DMS79 treated with DMSO at 0.1 percent for 48 hours (cell line): ENCODE data around the gene RCAN1.
"Not testable (repeated sequence)": the region's sequence is repeated elsewhere in the genome, so short reads cannot be mapped to it uniquely, and the experiment has no call there.

ENCODE experiments used
- DNase-seq: peaks from one replicate; lab custom pipeline; 2025; lab: John Stamatoyannopoulos, UW

The RCAN1 gene

GRCh38 chr21:34568801-34569200, 46.1 kb downstream of the RCAN1 start:
- DNase-seq: not testable (repeated sequence)

- DNase-seq: no peak
These were observed 47.2 kb downstream of the RCAN1 start for GRCh38 chr21:34567604-34568155.

- DNase-seq: no peak
These were observed 49.7 kb downstream of the RCAN1 start for GRCh38 chr21:34565238-34565637.

GRCh38 chr21:34563370-34563769, 51.5 kb downstream of the RCAN1 start:
- not testable (repeated sequence) for DNase-seq

DNA sequence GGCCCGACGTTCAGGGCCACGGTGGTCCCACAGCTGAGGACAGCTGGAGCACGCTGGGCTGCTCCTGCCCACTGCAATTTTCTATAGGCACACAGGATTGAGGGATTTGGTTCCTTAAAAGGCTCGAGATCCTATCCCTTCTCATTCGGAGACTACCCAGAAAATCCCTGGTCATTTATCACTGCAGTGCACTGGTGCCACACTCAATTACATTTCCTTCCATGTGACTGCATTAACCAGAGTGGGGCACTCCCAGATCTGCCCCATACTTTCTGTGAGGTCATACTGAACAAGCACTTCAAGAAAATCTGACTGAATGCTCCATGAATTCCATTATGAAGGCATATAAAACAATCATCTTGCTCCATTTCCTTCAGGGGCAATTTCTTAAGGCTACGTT, 53.1 kb downstream of the RCAN1 start:
- DNase-seq: peak; percentile 52

- DNase-seq: no peak
These were observed 54.3 kb downstream of the RCAN1 start for GRCh38 chr21:34560609-34561008.

DNA sequence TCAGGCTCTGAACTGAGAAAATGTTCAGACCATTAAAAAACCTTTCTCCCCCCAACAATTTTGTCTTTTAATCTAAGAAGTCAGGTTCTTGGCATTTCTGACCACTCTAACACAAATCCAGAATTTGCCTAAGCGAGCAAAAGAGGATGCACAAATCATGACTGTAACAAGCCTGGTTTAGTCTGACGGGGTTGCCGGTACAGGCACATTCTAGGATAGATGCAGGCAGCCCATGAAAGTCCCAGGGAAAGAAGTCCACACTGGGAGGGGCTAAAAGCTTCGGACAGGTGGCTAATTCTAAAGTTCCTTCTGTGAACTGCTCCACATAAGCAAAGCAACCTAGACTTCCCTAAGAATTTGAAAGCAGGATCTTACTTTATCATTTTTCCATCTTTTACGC, 54.9 kb downstream of the RCAN1 start:
- no peak for DNase-seq

- DNase-seq: peak; percentile 30
These were observed 55.8 kb downstream of the RCAN1 start for GRCh38 chr21:34559089-34559631.

DNA sequence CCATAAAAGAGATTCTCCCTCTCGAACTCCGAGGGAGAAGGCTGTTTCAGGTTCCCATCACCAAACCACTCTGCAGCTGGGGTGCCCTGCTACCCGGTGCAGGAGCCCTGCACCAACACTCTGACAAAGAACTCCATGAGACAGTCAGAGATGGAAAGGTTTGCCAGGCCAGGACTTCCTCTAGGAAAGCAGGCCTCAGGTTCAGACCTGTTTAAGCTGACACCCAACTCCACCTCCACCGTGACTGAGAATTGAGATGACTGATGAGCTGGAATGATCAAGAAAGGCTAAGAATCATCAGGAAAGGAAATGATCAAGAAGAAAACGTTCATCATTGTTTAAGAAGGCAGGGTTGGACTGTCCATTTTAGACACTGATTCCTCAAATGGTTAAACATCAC, 56.7 kb downstream of the RCAN1 start:
- DNase-seq: peak; percentile 46

GRCh38 chr21:34557261-34557660, 57.7 kb downstream of the RCAN1 start:
- no peak for DNase-seq

DNA sequence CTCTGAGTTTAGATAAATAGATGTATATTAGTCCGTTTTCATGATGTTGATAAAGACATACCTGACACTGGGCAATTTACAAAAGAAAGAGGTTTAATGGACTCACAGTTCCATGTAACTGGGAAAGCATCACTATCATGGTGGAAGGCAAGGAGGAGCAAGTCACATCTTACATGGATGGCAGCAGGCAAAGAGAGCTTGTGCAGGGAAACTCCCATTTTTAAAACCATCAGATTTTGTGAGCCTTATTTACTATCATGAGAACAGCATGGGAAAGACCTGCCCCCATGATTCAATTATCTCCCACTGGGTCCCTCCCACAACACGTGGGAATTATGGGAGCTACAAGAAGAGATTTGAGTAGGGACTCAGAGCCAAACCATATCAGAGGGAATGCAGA, 60.2 kb downstream of the RCAN1 start:
- not testable (repeated sequence) for DNase-seq

- no peak for DNase-seq
These were observed 60.7 kb downstream of the RCAN1 start for GRCh38 chr21:34554227-34554626.

DNA sequence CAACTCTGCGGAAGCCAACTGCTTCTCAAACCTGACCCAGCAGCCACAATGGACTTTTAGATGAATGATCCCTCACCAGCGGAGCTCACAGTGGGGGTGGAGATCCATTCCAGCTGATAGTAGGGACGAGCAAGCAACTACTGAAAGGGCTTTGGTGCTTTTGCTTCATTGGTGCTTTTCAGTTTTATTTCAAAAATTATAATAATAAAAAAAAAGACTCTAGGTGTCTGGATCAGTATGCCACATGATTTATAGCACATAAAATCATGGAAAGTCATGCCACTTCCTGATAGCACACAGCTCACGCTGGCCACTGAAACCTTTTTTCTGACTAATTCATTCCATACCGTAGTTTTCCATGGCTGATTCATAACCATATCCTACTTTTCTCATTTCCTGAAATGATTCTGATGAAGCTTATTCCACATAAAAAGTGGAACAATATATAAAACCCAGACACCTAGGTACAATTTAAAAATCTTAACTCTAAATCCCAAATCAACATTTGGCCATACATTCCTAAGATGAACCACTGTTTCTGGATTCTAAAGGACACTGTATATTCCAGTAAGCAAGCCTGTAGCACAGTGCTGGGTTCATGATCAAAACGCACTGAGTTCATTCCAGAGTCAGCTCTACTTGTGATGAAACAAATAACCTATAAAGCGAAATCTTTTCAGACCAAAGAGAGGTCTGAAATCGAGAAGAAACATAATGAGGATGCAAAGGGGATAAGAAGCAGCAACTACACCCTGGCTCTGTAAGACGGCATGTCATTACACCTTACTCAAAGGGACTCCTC, 61.6 kb downstream of the RCAN1 start:
- no peak for DNase-seq

GRCh38 chr21:34552360-34553098, 62.4 kb downstream of the RCAN1 start:
- DNase-seq: no peak

DNA sequence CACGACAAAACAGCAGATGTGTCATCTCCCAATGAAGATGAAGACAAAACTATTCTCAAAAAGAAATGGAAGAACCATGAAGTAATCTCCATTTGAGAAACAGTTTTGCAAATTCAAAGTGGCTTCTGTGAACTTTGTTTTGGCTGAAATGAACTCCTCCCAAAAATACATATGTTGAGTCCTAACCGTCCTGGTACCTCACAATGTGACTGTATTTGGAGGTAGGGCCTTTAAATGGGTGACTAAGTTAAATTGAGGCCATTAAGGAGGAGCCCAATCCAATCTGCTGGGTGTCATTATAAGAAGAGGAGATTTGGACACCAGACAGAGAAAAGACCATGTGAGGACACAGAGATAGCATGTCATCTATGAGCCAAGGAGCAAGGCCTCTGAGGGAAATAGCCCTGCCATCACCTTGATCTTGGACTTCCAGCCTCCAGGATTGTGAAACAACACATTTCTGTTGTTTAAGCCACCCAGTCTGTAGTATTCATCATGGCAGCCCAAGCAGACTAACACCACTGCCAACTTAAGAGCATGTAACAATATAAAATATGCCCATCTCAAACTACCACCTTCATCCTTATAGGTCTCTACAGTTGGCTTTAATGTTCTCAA, 64.6 kb downstream of the RCAN1 start:
- DNase-seq: no peak

GRCh38 chr21:34548781-34549376, 66.0 kb downstream of the RCAN1 start:
- no peak for DNase-seq

DNA sequence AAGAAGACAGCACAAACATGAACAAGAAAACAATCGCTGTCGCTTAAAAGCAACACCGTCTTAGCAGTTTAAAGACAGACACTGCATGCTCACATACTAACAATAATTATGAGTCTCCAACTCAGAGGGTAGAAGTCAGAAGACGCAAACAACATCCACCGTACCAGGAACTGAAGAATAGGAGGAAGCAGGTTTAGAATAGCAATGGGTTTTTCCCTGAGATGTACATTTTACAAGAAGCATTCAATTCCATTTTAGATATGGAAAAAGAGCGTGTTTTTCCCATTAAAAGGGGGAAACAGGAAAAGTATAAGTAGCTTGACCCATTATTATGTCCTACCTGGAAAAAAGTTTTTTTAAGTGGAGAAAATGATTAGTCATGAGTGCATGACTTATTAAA, 68.4 kb downstream of the RCAN1 start:
- DNase-seq: no peak

GRCh38 chr21:34545079-34545884, 69.6 kb downstream of the RCAN1 start:
- no peak for DNase-seq

- DNase-seq: peak; percentile 16
These were observed 70.8 kb downstream of the RCAN1 start for GRCh38 chr21:34544032-34544496.

- no peak for DNase-seq
These were observed 71.9 kb downstream of the RCAN1 start for GRCh38 chr21:34543017-34543416.

DNA sequence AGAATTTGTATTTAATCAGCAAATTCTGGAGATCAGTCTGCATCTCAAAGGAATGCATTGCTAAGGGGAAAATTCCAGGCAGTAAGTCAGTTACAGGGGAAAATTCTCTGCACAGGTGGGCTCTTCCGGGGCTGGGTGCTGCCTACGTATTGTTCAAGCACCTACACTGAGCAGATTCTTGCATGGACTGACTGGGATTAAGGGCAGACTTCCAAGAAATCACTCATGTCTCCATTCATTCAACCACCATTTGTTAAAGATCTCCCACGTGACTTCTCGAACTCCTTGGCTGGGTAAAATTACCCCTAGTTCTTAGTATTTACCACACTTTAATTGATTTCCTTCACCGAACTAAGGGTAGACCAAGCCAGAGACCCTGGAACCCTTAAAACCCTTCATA, 74.7 kb downstream of the RCAN1 start:
- DNase-seq: peak; percentile 63
